ENCODE results near the gene PFN1.

PFN1 gene

DNA sequence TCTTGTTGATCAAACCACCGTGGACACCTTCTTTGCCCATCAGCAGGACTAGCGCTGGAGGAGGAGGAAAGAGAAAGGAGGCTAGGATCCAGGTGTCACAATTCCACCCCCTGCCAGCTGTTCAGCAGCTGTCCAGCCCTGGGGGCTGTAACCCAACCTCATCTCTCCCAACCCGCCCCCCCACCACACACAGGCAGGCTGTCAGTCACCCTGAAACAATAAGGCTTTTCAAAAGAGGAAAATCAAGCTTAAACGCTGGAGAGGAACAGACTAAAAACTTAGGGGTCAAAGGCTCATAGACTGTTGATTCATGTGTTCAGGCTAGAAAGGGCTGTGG lies 2.4 kb downstream of the PFN1 start:
- no peak for DNase-seq (ENCODE audit: low read depth in 1 of 2, low spot score in 1 of 2)

DNA sequence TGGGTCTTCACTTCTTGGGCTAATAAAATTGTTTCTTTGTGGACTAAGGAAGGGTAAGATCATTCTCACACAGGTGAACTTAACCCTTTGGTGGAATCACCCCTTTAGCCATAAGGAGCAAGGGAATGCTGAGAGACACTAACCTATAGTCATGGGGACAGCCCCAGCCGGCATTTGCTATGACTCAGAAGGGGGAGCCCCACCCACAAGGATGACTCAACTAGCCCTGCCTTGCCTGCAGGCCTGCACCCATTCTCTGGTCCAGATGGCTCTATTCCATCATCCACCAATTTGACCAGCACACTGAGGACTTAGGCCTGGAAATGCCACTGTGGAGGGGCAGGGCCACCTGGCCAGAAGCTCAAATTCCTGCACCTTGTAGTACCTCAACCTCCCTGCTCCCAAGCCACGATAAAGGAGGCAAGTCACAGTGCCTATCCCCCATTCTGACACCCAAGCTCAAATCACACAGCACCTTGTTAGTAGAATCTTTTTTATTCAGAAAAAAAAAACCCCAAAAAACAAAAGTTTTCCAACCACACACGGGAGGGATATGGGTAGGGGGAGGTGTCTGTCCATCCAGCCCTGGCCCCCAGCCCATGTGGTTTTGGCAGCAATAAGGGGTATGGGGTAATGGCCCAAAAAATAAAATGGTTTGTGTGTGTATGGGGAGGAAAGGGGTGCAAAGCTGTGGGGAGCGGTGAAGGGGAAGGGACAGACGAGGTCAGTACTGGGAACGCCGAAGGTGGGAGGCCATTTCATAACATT lies 3.0 kb downstream of the PFN1 start:
- peak; percentile 56 to 73 for DNase-seq (ENCODE audit: low read depth in 1 of 2, low spot score in 1 of 2)

DNA sequence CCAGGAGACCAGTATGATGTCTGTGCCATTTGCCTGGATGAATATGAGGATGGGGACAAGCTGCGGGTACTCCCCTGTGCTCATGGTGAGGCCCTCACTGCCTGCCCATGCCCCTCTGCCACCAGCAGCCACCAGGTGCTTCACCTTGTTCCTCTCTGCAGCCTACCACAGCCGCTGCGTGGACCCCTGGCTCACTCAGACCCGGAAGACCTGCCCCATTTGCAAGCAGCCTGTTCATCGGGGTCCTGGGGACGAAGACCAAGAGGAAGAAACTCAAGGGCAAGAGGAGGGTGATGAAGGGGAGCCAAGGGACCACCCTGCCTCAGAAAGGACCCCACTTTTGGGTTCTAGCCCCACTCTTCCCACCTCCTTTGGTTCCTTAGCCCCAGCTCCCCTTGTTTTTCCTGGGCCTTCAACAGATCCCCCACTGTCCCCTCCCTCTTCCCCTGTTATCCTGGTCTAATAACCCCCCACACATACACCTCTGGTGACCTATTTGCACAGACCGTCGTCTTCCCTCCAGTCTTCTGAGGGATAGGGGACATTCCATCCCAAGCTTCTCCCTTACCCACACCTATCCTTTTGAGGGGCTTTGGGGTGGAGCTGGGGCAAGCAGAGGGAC lies 3.7 kb downstream of the PFN1 start:
- no peak for DNase-seq (ENCODE audit: low read depth in 1 of 2, low spot score in 1 of 2)

DNA sequence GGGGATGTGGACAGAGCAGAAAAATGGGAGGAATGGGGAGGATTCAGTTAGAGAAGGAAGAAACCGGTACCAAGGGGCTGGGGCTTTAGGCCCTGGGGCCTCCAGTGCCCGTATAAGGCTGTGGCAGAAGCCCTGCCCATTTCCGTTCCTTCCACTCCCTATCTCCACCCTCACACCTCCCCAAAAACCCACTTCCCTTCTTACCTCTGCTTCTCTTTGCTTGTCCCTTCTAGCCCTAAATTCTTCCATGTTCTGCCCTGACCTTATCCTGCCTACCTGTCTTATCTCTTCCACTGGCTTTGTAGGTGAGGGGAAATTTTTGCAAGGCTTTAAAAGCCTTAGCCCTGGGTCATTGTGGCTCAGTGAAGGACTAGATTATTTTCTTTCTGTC lies 4.2 kb downstream of the PFN1 start:
- DNase-seq (ENCODE audit: low read depth in 1 of 2, low spot score in 1 of 2) = peak in 1 of 2 donors; percentile 26

DNA sequence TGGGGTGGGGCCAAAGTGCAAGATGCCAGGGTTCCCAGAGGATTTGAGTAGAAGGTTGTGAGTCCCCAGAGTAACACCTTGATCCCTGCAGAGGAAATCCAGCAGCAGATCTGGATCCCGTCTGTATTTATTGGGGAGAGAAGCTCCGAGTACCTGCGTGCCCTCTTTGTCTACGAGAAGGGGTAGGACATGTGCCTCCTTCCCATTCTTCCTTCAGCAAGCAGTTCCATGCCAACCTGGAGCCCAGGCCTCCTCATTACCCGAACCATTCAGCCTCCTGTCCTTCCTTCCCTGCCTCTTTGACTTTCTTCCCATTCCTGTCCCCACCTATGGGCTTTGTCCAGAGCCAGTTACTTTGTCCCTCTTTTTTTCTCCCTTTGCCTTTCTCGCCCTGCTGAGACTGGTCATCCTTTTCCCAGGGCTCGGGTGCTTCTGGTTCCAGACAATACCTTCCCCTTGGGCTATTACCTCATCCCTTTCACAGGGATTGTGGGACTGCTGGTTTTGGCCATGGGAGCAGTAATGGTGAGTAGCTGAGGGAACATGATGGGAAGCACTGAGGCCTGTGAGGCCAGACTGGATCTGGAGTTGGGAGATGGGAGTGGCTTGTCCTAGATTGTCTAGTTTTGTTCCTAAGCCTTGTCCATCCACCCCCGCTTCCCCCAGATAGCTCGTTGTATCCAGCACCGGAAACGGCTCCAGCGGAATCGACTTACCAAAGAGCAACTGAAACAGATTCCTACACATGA lies 5.4 kb downstream of the PFN1 start:
- no peak for DNase-seq (ENCODE audit: low read depth in 1 of 2, low spot score in 1 of 2)

DNA sequence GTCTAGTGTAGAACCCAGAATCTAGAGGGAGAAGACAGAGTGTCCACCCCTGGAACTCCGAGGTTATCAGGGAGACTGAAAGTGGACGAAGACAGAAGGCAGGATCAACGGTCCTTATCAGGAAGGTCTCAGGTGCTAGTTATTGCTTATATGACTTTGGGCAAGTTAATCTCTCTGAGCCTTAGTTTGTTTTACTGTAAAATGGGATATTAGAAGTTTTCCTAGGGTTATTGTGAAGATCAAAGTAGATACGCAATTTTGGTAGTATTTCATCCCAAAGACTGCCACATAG lies 7.1 kb downstream of the PFN1 start:
- no peak for DNase-seq (ENCODE audit: low read depth in 1 of 2, low spot score in 1 of 2)

DNA sequence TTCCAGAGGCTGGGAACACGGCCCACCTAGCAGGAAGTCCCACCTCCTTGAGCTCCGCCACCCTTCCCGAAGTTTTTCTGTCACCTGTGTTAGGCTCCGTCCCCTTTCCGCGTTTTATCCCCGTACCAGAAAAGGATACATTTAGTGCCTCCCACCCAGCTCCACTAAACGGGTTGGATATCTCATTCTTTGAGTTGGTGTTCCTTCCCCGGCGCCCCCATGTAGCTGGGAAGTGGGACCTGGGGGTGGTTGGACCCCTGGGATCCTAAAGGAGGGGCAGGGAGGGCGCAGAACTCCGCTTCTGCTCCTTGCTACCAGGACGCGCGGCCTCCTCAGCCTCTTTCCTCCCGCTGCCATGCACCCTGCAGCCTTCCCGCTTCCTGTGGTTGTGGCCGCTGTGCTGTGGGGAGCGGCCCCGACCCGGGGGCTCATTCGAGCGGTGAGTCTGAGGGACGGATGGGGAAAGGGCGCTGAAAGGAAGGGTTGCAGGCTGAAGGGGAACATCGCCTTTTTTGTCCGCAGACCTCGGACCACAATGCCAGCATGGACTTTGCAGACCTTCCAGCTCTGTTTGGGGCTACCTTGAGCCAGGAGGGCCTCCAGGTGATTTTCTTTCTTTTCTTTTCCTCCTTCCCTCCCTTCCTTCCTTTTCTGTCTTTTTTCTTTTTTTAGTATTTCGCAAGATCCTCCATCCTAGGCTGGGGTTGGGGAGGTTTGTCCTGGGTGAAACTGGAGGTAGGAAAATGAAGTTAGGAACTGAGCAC lies 7.6 kb downstream of the PFN1 start:
- DNase-seq (ENCODE audit: low read depth in 1 of 2, low spot score in 1 of 2) = peak in 1 of 2 donors; percentile 18

DNA sequence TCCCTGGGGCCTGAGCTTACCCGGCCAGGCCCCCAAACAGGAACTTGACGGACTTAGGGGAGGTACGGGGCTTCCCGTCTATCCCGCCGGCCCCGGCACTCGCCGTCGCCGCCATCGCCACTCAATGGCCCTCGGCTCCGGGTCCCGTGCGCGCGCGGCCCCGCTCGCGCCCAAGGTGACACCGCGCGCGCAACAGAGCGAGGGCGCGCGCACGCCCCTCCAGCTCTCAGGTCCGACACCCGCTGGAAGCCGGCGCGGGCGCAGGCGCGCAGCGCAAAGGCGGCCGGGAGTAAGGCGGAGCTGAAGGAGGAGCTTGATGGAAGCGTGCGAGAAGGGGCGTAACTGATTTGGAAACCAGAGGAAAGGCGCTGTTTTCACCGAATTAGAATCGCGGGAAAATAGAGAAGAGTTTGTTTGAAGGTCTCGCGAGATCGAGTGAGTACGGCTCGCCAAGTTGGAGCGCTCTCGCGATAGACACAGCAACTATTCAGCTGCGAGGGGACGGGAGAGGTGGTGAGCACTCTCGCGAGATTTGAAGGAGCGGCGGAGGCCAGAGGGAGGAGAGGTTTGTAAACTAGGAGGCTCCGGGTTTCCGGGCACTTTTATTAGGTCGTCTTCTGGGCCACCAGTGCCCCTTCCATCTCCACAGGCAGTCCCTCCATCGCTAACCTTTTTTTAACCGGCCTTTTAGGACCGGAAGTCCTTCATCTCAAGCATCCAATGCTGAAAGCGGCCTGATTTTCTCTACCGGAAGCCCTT lies 8.4 kb downstream of the PFN1 start, which contains the start of the genes RNF167 and SLC25A11:
RNF167 (plus strand) TSS at position 473 of the 759 bp plus-strand sequence. CDS start 642 bp downstream, outside the sequence.
SLC25A11 (minus strand) TSS at position 251 of the 759 bp plus-strand sequence; CDS start at position 115, 136 bp downstream.
- peak; percentile 86 to 94 for DNase-seq (ENCODE audit: low read depth in 1 of 2, low spot score in 1 of 2)

DNA sequence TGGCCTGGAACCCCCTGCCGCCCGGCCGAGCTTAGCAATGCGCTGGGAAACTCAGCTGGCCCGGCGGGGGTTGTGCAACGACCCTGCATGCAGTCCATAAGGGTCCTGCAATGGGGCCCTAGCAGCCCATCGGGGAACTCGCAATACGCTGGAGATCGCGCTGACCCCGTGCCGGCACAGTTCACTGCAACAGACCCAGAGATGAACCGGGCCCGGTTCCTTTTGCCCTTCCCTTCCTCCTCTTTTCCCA lies 8.9 kb downstream of the PFN1 start:
- DNase-seq (ENCODE audit: low read depth in 1 of 2, low spot score in 1 of 2) = no peak

DNA sequence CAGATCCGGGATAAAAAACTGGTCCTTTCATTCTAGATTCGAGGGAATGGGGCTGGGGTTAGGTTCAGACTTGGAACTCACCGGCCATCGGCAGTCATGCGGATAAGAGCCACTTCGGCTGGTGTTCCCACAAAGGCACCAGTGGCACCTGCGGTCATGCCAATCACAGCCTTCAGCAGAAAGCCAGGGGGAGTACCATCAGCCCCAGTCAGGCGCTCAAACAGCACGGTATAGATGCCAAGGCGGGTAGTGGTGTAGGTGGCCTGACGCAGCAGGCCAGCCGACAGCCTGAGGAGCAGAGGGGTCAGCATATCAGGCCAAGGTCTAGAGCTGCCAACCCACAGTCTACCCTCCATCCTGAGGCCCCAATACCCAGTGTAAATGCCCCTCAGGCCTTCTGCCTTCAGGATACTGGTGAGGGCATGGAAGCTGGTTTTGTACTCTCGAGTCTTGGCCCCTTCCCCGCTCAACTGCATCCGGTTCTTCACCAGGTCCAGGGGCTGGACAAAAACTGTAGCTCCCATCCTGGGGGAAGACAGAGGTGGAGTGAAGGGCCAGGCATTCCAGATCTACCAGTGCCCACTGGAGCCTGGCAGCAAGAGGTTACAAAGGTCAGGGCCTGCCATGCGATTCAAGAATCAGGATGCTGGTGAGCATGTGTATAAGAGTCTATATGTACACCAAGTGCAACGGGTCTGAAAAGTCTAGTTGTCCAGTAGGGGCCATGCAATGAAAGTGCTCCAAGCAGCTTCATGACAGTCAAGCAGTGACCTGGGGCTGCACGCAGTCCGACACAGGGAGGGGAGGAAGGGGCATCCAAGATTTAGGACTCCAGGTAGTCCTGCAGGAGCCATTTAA lies 9.4 kb downstream of the PFN1 start:
- DNase-seq (ENCODE audit: low read depth in 1 of 2, low spot score in 1 of 2) = no peak

DNA sequence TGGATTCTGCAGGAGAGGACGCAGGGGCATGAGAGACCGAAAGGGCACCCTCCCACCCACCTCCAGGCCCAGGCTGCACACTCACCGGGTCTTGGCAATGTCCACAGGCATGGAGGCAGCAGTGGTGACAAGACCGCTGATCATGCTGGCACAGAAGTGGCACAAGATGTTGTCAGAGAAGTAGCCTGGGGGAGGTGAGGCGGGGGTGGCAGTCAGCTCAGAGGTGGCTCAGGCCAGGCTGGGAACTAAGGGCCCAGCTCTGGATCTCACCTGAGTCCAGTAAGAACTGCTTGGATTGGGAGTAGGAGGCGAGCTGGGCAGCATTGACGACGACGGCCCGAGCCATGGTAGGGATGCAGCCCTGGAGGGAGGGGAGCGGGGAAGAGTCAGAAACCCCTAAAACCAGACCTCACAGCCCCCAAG lies 10.2 kb downstream of the PFN1 start:
- no peak for DNase-seq (ENCODE audit: low read depth in 1 of 2, low spot score in 1 of 2)

DNA sequence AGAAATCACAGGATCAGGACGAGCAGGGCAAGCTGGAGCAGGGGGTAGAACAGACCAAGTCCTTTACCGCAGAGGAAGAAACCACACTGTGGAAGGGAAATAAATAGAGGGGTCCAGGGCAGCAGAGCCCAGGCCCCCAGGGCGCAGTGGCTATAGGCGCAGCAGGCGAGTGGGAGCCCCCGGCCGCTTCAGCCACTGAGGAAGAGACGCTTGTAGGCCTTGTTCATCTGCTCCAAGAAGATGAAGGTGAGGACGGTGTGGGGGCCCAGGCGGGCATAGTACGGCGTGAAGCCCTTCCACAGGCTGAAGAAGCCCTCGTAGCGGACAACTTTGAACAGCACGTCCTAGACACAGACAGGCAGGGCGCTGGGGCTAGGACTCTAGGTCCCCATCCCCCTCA lies 10.8 kb downstream of the PFN1 start:
- DNase-seq (ENCODE audit: low read depth in 1 of 2, low spot score in 1 of 2) = no peak

DNA sequence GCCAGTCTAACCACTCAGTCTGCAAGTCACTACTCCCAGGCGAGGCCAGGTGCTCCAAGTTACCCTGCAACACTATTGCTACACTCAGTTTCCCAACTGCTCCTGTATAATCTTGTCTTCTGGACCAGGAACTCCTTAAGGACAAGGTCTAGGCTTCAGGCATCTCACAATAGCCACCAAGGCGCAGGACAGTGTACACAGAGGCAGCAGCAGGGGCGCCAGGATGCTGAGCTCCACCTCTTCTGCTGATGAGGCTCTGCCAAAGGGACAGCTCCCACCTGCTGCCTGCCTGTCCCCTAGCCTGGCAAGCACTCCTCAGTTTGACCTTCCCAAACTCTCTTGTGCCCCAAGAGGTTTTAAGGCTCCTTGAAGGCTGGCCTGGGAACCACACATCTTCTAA lies 11.9 kb downstream of the PFN1 start:
- DNase-seq (ENCODE audit: low read depth in 1 of 2, low spot score in 1 of 2) = no peak

DNA sequence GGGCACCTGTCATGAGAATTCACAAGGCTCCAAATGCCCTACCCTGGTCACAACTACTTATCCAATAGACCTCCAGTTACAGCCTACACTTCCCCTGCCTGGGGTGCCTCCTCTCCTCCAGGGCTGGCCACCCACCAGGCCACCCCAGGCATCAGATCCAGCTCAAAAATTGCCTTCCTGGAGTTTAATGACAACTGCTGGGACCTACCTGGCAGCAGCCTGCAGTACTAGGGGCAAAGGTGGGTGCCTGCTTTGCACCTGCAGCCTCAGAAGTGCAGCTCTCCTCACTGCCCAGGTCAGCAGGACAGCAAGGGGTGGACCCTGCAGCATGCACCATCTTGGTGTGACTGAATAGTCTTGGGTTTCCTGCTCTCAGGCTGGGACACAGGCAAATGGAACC lies 12.7 kb downstream of the PFN1 start:
- DNase-seq (ENCODE audit: low read depth in 1 of 2, low spot score in 1 of 2) = no peak

DNA sequence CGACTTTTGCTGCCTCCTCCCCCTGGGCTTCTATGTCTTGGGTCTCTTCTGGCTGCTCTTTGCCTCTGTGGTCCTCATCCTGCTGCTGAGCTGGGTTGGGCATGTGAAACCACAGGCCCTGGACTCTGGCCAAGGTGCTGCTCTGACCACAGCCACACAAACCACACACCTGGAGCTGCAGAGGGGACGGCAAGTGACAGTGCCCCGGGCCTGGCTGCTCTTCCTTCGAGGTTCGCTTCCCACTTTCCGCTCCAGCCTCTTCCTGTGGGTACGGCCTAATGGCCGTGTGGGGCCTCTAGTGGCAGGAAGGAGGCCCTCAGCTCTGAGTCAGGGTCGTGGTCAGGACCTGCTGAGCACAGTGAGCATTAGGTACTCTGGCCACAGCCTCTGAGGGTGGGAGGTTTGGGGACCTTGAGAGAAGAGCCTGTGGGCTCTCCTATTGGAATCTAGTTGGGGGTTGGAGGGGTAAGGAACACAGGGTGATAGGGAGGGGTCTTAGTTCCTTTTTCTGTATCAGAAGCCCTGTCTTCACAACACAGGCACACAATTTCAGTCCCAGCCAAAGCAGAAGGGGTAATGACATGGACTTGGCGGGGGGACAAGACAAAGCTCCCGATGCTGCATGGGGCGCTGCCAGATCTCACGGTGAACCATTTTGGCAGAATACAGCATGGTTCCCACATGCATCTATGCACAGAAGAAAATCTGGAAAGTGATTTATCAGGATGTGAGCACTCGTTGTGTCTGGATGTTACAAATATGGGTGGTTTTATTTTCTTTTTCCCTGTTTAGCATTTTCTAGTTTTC lies 14.0 kb downstream of the PFN1 start:
- no peak for DNase-seq (ENCODE audit: low read depth in 1 of 2, low spot score in 1 of 2)

DNA sequence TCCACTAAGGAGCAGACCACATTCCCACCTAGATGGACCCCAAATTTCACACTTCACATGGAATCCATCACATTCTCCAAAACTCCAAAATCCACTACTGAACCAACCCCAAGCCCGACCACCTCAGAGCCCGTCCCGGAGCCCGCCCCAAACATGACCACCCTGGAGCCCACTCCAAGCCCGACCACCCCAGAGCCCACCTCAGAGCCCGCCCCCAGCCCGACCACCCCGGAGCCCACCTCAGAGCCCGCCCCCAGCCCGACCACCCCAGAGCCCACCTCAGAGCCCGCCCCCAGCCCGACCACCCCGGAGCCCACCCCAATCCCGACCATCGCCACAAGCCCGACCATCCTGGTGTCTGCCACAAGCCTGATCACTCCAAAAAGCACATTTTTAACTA lies 14.7 kb downstream of the PFN1 start:
- no peak for DNase-seq (ENCODE audit: low read depth in 1 of 2, low spot score in 1 of 2)

DNA sequence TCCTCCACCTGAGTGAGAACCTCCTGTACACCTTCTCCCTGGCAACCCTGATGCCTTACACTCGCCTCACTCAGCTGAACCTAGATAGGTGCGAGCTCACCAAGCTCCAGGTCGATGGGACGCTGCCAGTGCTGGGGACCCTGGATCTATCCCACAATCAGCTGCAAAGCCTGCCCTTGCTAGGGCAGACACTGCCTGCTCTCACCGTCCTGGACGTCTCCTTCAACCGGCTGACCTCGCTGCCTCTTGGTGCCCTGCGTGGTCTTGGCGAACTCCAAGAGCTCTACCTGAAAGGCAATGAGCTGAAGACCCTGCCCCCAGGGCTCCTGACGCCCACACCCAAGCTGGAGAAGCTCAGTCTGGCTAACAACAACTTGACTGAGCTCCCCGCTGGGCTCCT lies 15.6 kb downstream of the PFN1 start:
- no peak for DNase-seq (ENCODE audit: low read depth in 1 of 2, low spot score in 1 of 2)

DNA sequence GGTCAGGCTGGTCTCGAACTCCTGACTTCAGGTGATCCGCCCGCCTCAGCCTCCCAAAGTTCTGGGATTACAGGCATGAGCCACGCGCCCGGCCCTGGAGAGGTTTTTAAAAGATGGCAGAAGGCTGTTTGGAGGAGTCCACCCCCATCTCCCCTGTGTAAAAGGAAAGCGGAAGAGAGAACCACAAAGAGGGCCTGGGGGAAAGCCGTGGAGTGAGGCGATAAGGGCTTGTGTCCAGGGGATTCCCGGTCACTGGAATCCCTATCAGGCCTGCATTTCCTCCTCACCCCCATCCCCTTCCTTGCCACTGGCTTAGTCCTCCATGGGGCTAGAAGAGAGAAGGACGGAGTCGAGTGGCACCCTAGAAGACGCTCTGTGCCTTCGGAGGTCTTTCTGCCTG lies 16.4 kb downstream of the PFN1 start, which contains the start of gene GP1BA:
GP1BA (plus strand) TSS at position 315 of the 400 bp plus-strand sequence. CDS start 328 bp downstream, outside the sequence.
- no peak for DNase-seq (ENCODE audit: low read depth in 1 of 2, low spot score in 1 of 2)

DNA sequence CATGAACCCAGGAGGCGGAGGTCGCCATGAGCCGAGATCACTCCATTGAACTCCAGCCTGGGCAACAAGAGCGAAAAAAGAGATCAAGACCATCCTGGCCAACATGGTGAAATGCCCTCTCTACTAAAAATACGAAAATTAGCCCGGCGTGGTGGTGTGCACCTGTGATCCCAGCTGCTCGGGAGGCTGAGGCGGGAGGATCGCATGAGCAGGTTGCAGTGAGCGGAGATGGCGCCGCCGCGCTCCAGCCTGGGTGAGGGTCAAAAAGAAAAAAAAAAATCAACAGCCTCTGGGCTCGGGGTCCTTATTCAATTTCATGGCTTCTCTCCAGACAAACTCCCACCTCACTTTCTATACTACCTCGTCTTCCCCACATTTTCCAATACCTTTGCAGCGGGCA lies 19.4 kb downstream of the PFN1 start:
- DNase-seq (ENCODE audit: low read depth in 1 of 2, low spot score in 1 of 2) = no peak

Measured in activated T-helper 1 cell treated with anti-CD3 and anti-CD28 coated beads, Interleukin-2, amount 50 U/mL, for 16 hours (primary cell).